ENCODE measurements around the gene FAM24B.
"Not testable (repeated sequence)": the region's sequence is repeated elsewhere in the genome, so short reads cannot be mapped to it uniquely, and the experiment has no call there.

Gene FAM24B, protein sequence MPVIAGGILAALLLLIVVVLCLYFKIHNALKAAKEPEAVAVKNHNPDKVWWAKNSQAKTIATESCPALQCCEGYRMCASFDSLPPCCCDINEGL

DNA sequence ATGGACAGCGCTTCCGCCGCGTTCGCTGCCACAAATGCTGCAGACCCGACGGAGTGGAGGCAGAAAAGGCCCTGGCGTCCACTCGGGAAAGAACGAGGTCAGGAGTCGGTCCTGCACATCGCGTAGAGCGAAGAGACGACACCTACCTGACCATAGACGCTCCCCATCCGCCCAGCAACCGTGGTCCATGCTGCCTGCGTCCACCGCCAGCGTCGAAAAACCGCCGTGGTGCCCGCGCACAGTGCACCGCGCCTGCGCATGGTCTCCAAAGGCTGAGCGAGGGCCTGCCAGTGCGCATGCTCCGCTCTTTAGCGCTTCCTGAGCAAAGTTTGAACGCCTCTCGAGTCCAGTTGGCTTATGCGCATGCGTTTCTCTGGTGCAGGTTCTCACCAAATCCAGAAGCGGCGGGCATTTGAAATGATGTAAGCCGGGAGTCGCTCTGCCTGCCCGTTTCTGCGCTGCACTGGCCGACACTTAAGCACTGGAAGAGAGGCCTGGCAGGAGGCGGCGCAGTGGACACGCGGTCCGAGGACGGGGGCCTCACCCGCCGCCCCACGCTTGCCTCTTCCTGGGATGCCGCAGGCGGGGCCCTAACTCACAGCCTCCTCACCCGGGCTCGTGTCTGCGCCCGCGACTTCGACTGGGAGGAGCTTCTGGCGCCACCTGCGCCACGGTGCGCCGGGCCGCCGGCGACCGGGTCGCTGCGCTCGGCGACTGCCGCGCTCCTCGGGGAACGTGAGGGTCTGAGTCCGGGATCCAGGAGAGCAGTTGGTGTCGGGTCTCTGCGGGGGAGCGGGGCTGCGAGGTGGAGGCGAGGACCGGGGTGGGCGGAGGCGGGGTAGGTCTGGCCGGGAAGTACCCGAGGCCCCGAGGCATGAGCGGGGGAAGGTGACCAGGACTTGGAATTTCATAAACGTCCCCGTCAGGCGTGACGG lies at the start of gene FAM24B:
FAM24B (minus strand) TSS at position 243 of the 935 bp plus-strand sequence. CDS start 29,066 bp downstream, outside the sequence.
- DNase-seq: no peak

DNA sequence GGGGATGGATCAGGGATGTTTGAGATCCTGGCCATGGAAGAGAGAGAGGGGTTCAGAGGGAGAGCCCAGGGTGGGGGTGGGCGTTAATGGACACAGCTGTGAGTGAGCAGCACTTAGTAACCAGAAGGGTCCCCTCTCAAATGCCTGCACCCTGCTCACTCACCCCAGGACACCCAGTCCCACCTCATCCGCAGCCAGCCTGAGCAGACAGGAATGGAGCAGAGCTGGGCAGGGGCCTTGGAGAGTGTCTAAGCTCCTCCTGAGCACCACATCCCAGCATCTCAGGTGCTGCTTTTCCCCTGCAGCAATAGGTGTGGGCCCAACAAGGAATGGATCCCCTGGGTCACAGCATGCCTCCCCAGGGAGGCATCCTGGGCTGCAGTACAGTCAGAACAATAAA lies 36.3 kb upstream of the FAM24B start:
- DNase-seq: no peak

DNA sequence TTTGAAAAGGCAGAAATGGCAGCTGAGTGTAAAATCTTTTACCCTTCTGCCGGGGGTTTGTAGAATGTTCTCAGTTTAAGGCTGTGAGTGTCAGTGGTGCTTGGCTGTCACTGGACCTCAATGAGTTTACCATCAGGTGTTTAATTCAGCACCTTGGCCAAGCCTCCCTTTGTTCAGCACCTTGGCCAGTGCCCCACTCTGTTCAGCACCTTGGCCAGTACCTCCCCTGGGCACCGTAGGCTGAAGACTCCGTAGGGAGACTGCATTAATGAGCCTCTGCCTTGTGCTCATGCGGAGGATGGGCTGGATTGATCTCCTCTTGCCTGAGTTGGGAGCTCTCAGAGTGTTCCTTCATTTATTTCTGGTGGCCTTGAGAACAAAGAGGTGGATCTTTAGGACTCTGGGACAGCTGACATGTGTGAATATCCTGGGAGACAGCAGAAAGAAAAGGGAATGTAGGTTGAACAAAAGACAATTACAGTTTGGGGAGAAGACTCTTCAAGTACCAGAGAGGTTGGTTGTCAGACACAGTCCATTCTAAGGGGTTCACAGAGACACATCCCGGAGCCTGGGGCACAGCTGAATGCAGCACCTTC lies 32.6 kb upstream of the FAM24B start:
- peak; percentile 5 for DNase-seq

DNA sequence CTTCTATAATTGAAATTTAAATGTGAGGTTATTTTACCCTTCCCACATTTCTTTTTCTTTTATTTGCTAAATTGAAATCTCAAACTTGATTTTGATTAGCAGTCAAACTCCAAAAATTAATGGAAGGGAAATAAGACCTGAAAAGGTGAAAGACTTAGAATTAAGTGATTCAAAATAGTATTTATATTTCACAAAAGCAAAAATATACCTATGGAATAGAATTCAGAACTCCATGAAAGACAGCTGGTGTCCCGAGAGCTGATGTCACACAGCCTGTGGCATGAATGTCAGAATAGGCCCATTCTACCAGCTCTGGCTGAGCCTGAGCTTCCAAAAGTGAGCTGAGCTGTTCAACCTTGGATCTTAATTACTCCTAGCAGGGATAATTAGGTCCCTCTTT lies 30.9 kb upstream of the FAM24B start, which contains the start of gene FAM24A:
FAM24A (plus strand) TSS at position 301 of the 400 bp plus-strand sequence. CDS start 1,025 bp downstream, outside the sequence.
- no peak for DNase-seq

DNA sequence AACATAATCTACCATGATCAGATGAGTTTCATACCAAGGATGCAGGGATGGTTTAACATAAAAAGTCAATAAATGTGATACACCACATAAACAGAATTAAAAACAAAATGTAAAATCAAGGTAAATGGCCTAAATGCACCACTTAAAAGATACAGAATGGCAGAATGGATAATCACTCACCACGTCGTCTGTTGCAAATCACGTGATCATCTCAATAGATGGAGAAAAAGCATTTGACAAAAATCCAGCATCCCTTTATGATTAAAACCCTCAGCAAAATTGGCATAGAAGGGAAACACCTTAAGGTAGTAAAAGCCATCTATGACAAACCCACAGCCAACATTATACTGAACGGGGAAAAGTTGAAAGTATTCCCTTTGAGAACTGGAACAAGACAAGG lies 24.5 kb upstream of the FAM24B start:
- DNase-seq: not testable (repeated sequence)

DNA sequence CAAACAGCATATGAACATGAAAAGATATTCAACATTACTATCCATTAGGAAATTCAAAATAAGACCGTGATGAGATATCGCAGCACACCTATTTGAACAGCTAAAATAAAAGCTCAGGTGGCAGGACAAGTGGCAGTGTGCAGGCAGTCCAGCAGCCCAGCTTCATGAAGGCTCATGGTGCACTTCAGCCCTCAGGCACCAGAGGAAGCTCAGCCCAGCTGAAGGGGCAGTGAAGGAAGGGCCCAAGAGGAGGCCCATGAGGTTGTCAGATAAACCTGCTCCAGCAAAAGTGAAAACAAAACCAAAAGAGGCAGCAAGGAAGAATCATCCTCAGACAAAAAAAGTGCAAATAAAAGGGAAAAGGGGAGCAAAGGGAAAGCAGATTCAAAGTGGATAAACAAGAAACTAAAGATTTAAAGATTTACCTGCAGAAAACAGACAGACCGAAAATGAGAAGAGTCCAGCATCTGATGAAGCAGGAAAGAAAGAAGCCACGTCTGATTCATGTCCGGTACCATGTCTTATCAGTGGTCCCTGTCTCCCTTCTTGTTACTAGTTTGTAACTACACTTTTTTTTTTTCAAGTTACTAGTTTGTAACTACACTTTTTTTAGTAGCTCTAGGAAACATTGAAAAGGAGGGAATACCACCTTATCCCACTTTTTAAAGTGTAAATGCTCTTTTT lies 15.0 kb upstream of the FAM24B start:
- no peak for DNase-seq

DNA sequence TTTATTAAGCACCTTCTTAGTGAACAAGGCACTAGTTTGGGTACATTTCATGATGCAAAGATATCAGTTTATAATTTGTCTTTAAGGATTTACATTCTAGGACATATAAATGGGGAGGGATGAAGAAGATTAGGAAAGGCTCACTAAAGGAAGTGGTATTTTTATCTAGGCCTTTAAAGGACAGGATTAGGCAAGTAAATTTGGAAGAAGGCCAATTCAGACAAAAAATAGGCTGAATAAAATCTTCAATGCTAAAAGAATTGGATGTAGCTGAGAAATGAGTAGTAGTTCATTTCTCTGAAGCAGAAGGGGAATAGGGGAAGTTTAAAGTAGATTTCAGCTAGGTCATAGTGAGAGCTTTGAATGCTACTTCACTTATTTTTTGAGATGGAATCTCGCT lies 4.8 kb upstream of the FAM24B start:
- DNase-seq: no peak

DNA sequence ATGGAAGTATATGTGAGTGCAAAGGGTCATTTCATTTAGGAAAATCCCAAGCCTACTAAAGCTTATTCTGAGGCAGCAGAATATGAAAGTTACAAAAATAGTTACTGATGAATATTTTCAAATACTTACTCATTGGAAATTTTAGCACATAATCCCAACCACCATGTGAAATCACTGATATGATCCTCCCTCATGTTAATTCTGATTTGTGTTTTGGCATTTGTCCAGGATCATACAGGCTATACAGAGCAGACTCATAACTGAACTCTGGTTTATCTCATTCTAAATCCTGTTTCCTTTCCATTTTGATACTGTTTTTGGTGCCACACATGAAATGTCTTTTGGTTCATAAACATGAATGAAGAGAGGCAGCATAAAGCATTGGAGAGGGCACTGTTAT lies 3.4 kb upstream of the FAM24B start:
- no peak for DNase-seq

DNA sequence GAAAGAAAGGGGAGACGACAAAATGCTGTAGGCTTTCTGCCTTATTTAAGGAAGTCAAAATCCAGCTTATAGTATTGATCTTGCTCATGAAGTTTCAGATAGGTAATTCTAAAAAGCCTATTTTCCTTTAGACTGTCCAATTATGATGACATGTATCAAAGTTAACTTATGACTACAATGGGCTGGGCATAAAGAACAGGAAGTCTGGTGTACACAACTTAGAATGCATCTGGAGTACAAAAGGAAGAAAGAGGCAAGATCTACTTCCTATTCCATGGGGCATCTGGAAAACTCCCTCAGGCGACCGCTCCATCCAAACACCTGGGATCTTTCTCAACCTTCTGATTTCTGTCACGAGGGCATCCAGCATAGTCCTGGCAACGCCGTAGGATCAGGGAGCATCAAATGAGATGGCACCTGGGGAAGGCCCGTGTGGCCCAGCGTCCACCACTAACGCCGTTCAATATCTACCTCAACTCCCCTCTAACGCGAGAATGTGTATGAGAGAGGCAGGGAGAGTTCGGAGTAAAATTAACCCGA lies 512 bp downstream of the FAM24B start:
- DNase-seq: no peak

DNA sequence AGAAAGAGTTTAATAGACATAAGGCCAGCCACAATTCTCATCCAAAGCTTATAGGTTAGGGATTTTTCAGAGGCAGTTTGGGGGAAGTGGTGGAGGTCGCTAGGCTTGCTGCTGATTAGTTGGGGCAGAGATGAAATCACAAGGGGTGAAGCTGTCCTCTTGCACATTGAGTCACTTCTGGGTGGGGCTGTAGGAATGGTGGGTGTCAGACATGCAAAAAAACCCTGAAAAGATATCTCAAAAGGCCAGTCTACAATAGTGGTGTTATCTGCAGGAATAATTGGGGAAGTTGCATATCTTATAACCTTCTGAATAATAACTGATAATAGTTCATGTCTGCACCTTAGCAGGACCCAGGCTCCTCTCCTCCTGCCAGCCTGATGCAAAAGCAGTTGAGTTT lies 2.1 kb downstream of the FAM24B start:
- DNase-seq: no peak

DNA sequence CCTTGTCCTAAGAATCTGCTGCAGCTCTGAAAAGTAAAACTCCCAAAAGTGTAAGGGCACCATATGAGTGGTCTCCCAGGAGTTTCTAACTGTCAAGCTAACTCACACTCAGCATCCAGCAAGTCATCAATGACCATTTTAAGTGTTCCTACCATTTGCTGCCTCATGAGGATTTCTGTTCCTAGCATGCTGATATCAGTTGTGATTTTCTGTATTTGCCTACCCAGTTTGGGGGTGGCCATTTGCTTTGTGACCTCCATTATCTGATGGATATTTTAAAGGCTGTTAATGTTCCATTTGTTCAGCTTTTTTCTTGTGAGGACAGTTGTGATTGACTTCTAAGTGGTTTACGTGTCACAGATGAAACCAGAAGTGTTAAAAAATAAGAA lies 2.9 kb downstream of the FAM24B start:
- DNase-seq: no peak

DNA sequence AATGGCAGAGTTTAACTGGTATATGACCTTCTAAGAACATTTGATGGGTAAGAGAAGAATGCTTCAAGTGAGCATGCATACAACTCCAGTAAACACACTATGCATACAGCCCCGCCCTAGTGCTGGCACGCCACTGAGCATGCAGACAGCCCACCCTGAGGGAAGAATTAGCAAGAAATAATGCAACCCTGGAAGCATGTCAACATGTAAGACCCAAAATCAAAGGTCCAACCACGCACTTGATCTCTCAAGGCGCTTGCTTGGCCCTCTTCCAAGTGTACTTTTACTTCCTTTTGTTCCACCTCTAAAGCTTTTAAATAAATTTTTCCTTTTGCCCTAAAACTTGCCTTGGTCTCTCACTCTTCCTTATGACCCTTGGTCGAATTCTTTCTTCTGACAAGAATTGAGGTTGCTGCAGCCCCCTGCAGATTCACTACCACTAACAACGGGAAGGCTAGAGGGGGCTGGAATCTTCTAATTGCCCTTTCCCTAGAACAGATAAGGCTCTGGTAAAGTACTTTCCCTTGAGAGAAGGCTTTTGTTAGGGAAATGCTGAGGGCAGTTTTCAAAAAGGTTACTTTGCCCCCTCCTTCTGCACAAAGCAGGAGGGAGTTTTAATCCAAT lies 3.4 kb downstream of the FAM24B start:
- no peak for DNase-seq

DNA sequence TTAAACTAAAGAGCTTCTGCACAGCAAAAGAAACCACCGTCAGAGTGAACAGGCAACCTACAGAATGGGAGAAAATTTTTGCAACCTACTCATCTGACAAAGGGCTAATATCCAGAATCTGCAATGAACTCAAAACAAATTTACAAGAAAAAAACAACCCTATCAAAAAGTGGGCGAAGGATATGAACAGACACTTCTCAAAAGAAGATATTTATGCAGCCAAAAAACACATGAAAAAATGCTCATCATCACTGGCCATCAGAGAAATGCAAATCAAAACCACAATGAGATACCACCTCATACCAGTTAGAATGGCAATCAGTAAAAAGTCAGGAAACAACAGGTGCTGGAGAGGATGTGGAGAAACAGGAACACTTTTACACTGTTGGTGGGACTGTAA lies 7.4 kb downstream of the FAM24B start:
- not testable (repeated sequence) for DNase-seq

DNA sequence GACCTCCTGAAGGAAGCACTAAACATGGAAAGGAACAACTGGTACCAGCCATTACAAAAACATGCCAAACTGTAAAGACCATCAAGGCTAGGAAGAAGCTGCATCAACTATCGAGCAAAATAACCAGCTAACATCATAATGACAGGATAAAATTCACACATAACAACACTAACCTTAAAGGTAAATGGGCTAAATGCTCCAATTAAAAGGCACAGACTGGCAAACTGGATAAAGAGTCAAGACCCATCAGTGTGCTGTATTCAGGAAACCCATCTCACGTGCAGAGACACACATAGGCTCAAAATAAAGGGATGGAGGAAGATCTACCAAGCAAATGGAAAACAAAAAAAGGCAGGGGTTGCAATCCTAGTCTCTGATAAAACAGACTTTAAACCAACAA lies 10.6 kb downstream of the FAM24B start:
- not testable (repeated sequence) for DNase-seq

DNA sequence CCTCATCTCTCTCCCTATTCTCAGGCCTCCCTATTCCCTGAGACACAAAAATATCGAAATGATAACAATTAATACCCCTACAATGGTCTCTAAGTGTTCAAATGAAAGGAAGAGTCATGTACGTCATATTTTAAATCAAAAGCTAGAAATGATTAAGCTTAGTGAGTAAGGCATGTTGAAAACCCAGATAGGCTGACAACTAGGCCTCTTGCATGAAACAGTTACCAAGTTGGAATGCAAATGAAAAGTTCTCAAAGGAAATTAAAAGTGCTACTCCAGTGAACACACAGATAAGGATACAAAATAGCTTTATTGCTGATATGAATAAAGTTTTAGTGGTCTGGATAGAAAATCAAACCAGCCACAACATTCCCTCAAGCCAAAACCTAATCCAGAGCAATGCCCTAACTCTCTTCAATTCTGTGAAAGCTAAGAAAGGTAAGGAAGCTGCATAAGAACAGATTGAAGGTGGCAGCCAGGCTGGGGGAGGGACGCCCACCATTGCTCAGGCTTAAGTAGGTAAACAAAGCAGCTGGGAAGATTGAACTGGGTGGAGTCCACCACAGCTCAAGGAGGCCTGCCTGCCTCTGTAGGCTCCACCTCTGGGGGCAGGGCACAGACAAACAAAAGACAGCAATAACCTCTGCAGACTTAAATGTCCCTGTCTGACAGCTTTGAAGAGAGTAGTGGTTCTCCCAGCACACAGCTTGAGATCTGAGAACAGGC lies 12.5 kb downstream of the FAM24B start:
- not testable (repeated sequence) for DNase-seq

DNA sequence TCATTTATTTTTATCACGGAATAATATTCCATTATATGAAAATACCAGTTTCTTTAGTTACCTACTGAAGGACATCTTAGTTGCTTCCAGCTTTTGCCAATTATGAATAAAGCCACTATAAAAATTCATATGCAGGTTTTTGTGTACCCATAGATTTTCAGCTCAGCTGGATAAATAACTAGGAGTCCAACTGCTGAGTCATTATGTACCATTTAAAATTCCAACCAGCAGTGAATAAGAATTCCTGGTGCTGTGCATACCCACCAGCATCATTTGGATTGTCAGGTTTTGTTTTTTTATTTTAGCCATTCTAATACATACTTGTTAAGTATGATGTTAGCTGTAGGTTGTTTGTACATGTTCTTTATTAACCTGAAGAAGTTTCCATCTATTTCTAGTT lies 14.5 kb downstream of the FAM24B start:
- DNase-seq: no peak

DNA sequence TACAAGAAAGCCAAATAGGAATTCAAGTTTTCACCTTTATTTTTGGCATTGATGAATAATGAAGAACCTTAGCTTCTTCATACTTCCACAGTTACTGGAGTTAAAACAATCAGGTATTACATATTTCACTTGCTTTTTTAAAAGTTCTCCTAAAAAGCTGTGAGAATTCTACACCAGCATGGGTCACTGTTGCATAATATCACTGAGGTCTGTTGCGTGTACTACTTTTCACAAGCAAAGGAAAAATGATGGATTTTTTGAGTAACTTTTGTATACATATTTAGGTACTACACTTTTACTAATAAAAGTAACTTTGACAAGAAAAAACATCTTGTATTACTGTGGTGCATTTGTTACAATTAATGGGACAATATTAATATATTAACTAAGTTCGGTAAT lies 15.2 kb downstream of the FAM24B start:
- no peak for DNase-seq

DNA sequence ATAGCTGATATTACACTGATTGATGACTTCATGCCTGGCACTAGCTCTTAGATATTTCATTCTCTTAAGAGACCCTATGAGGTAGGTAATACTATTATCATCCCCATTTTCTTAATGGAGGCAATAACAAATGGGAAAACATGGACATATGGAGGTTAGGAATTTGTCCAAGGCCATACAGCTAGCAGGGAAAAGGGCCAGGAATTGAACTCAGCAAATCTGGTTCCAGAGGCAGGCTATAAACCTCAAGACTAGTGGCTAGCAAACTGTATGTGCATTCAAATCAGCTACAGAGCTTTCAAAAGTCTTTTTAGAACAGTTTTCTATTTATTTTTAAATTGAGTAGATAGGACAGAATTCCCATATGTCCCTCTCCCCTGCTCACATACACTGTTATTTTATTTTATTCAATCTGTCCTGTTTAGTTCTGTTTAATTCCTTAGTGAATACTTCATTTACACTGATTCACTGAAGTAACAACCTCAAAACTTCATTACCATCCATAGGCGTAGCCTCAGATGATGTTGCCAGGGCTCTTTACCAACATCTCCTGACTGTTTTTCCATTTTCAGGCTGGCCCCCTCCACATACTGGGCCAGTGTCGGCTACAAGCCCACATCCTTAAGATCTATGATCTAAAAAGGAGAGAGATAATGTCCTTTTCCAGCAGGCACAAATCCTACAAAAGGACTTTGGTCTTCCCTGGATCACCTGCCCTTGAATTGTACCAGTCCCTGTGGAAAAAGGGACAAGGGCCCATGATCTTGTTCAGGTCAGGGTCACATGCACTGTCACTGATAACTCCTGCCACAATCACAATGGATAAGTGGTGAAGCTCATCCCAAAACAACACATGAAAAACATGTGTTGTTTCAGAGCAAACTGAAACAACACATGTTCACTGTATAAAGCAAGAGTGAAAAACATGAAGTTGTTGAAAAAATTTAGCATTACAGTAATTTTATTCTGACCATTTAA lies 15.9 kb downstream of the FAM24B start:
- DNase-seq: no peak

DNA sequence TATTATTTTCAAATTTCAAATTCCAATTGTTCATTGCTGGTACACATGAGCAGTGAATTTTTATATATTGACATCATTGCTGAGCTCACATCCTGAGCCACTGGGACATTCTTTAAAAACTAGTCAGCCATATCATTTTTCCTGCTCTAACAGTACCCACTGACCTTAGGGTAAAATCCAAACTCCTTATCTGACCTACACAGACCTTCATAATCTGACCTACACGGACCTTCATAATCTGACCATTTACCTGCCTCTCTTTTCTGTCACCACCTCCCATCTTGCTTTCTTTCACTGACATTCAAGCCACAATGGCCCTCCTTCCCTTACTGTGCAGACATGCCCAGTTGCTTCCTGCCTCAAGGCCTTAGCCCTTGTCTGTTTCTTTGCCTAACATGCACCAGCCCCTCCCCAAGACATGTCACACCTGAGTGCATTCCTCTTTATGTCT lies 17.6 kb downstream of the FAM24B start:
- DNase-seq: no peak

DNA sequence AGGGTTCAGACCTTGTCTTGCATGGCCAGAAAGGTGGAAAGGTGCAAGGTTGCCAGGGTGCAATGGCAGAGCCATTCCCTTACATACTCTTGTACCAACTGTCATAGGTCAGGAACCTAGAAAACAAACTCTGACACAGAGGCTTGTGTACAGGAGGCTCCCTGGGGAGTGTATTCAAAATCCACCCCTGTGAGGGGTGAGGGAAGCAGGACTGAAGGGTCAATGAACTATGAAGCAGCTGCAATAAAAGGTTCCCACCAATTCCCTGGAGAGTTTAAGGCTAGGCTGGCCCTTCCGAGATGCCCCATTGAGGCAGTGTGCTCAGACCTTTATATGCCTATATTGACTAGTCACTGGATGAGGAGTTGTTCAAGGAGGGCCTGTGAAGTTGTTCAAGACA lies 19.9 kb downstream of the FAM24B start:
- DNase-seq: no peak

DNA sequence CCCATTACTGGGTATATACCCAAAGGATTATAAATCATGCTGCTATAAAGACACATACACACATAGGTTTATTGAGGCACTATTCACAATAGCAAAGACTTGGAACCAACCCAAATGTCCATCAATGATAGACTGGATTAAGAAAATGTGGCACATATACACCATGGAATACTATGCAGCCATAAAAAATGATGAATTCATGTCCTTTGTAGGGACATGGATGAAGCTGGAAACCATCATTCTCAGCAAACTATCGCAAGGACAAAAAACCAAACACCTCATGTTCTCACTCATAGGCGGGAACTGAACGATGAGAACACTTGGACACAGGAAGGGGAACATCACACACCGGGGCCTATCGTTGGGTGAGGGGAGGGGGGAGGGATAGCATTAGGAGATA lies 21.3 kb downstream of the FAM24B start:
- DNase-seq: not testable (repeated sequence)

Data from GDM1 (cell line).